H9 (cell line): ENCODE measurements around the gene COPE. TPM values are rescaled to one million over a fixed set of nuclear protein-coding genes. Genes with fewer than 3 reads are reported as not detected.

Experiments used
- DNase-seq: peaks from one replicate; pipeline ENCODE4 v3.0.0-alpha.2; 2017
- H2AFZ ChIP-seq: one replicate; pipeline ENCODE4 v1.6.1; 2013; ENCODE audit warnings: mild to moderate bottlenecking, low read length, control low read depth, moderate library complexity
- H2AK5ac ChIP-seq: 2 replicates; pipeline ENCODE4 v1.6.1; 2013; ENCODE audit warnings: low read length, control low read depth, mixed read lengths; ENCODE audit not compliant: insufficient read length
- H2BK120ac ChIP-seq: one replicate; pipeline ENCODE4 v1.6.1; 2013; ENCODE audit warnings: low read depth, mild to moderate bottlenecking, low read length, control low read depth, inconsistent platforms; ENCODE audit not compliant: poor library complexity, severe bottlenecking
- H2BK12ac ChIP-seq: 2 replicates; pipeline ENCODE4 v1.6.1; 2013; ENCODE audit warnings: low read length, control low read depth, mixed read lengths, low read depth; ENCODE audit not compliant: insufficient read length
- H2BK15ac ChIP-seq: 2 replicates; pipeline ENCODE4 v1.6.1; 2013; ENCODE audit warnings: low read depth, low read length, control low read depth
- H2BK20ac ChIP-seq: one replicate; pipeline ENCODE4 v1.6.1; 2013; ENCODE audit warnings: low read depth, mild to moderate bottlenecking, low read length, control low read depth, inconsistent platforms; ENCODE audit not compliant: poor library complexity, severe bottlenecking
- H2BK5ac ChIP-seq: 2 replicates; pipeline ENCODE4 v1.6.1; 2013; ENCODE audit warnings: low read length, control low read depth, mixed read lengths; ENCODE audit not compliant: insufficient read length
- H3K14ac ChIP-seq: 2 replicates; pipeline ENCODE4 v1.6.1; 2013; ENCODE audit warnings: low read length, control low read depth; ENCODE audit not compliant: insufficient read depth
- H3K18ac ChIP-seq: 2 replicates; pipeline ENCODE4 v1.6.1; 2013; ENCODE audit warnings: low read depth, mild to moderate bottlenecking, mixed read lengths, low read length, control low read depth; ENCODE audit not compliant: insufficient read length
- H3K23ac ChIP-seq: 2 replicates; pipeline ENCODE4 v1.6.1; 2013; ENCODE audit warnings: low read length, control low read depth, mixed read lengths, low read depth; ENCODE audit not compliant: insufficient read length
- H3K23me2 ChIP-seq: 2 replicates; pipeline ENCODE4 v1.6.1; 2013; ENCODE audit warnings: low read depth, mild to moderate bottlenecking, mixed read lengths, low read length, control low read depth; ENCODE audit not compliant: insufficient read length, poor library complexity, severe bottlenecking
- H3K27ac ChIP-seq: 2 replicates; pipeline ENCODE4 v1.5.1; 2013; ENCODE audit warnings: low read length, control low read depth, mixed read lengths, low read depth; ENCODE audit not compliant: insufficient read length
- H3K27me3 ChIP-seq: 2 replicates; pipeline ENCODE4 v1.6.1; 2013; ENCODE audit warnings: low read length, control low read depth, inconsistent platforms; ENCODE audit not compliant: insufficient read depth
- H3K4ac ChIP-seq: 2 replicates; pipeline ENCODE4 v1.6.1; 2013; ENCODE audit warnings: low read depth, mild to moderate bottlenecking, control low read depth, inconsistent platforms, low read length, moderate library complexity
- H3K4me1 ChIP-seq: 2 replicates; pipeline ENCODE4 v1.6.1; 2013; ENCODE audit warnings: low read length, control low read depth, inconsistent platforms; ENCODE audit not compliant: insufficient read depth
- H3K4me2 ChIP-seq: 2 replicates; pipeline ENCODE4 v1.6.1; 2013; ENCODE audit warnings: low read length, control low read depth, mixed read lengths; ENCODE audit not compliant: insufficient read length, insufficient read depth
- H3K56ac ChIP-seq: 2 replicates; pipeline ENCODE4 v1.6.1; 2013; ENCODE audit warnings: low read depth, mild to moderate bottlenecking, mixed read lengths, low read length, control low read depth; ENCODE audit not compliant: insufficient read length
- H3K79me1 ChIP-seq: 2 replicates; pipeline ENCODE4 v1.6.1; 2013; ENCODE audit warnings: low read depth, mild to moderate bottlenecking, moderate library complexity, low read length, control low read depth, inconsistent platforms; ENCODE audit not compliant: insufficient read depth, poor library complexity, severe bottlenecking
- H3K79me2 ChIP-seq: 2 replicates; pipeline ENCODE4 v1.6.1; 2013; ENCODE audit warnings: low read length, control low read depth, inconsistent platforms; ENCODE audit not compliant: insufficient read depth
- H3K9ac ChIP-seq: 2 replicates; pipeline ENCODE4 v1.6.1; 2013; ENCODE audit warnings: low read length, control low read depth, mixed read lengths; ENCODE audit not compliant: insufficient read length; ENCODE audit errors: extremely low read depth
- H3K9me3 ChIP-seq: one replicate; pipeline ENCODE4 v1.6.1; 2013; ENCODE audit warnings: low read depth, low read length, inconsistent platforms; ENCODE audit not compliant: control insufficient read depth
- H3T11ph ChIP-seq: one replicate; pipeline ENCODE4 v1.6.1; 2013; ENCODE audit warnings: mild to moderate bottlenecking, low read length, control low read depth, inconsistent platforms
- H4K20me1 ChIP-seq: one replicate; pipeline ENCODE4 v1.6.1; 2013; ENCODE audit not compliant: control insufficient read depth, insufficient read length, insufficient read depth
- H4K5ac ChIP-seq: 2 replicates; pipeline ENCODE4 v1.6.1; 2013; ENCODE audit warnings: low read depth, mild to moderate bottlenecking, mixed read lengths, low read length, control low read depth; ENCODE audit not compliant: insufficient read length
- H4K8ac ChIP-seq: replicated peaks from 2 replicates; pipeline ENCODE4 v1.6.1; 2013; ENCODE audit warnings: low read length, control low read depth, mixed read lengths, low read depth; ENCODE audit not compliant: insufficient read length
- H4K91ac ChIP-seq: 2 replicates; pipeline ENCODE4 v1.6.1; 2013; ENCODE audit warnings: low read depth, mild to moderate bottlenecking, moderate library complexity, mixed read lengths, low read length, control low read depth; ENCODE audit not compliant: insufficient read length
- H3K27ac Mint-ChIP-seq, 3 experiments: 2 replicates in 2 of 3; 3 replicates in 1 of 3; pipeline ENCODE4 v1.8.0; 2020 to 2021; ENCODE audit warnings: mixed read lengths in 3 of 3, mild to moderate bottlenecking in 1 of 3, moderate library complexity in 1 of 3
- H3K27me3 Mint-ChIP-seq: 2 replicates; pipeline ENCODE4 v1.8.0; 2021; ENCODE audit warnings: low read depth, mild to moderate bottlenecking, moderate library complexity, mixed read lengths
- H3K36me3 Mint-ChIP-seq, 3 experiments: 2 replicates in 2 of 3; 3 replicates in 1 of 3; pipeline ENCODE4 v1.8.0; 2020 to 2021; ENCODE audit warnings: low read depth in 3 of 3, mixed read lengths in 3 of 3; ENCODE audit not compliant: insufficient read depth in 1 of 3
- H3K4me1 Mint-ChIP-seq, 2 experiments: 2 replicates each; pipeline ENCODE4 v1.8.0; 2020; ENCODE audit warnings: mixed read lengths in 2 of 2
- H3K4me3 Mint-ChIP-seq, 2 experiments: 2 replicates in 1 of 2; 3 replicates in 1 of 2; pipeline ENCODE4 v1.8.0; 2020 to 2021; ENCODE audit warnings: mild to moderate bottlenecking in 2 of 2, mixed read lengths in 2 of 2, moderate library complexity in 1 of 2
- H3K9me3 Mint-ChIP-seq, 2 experiments: 2 replicates in 1 of 2; 3 replicates in 1 of 2; pipeline ENCODE4 v1.8.0; 2020; ENCODE audit warnings: mild to moderate bottlenecking in 2 of 2, mixed read lengths in 2 of 2, moderate library complexity in 1 of 2
- CTCF ChIP-seq: fragments of 200-600 bp; sonication (generic); conservative IDR thresholded peaks from 3 replicates; pipeline ENCODE4 v1.8.0; 2021; ENCODE audit warnings: antibody characterized with exemption, mild to moderate bottlenecking
- WGBS: extraction: QIAGEN DNeasy Blood & Tissue Kit; methylation state at CpG from one replicate; pipeline ENCODE4 v1.1.7; 2013; ENCODE audit warnings: missing lambda C conversion rate, low lambda C conversion rate, mixed read lengths; ENCODE audit not compliant: insufficient read length; ENCODE audit errors: extremely low coverage; 5-methylcytosine and 5-hydroxymethylcytosine counted together
- total RNA-seq: library from RNA; stranded (reverse); gene quantifications from 2 replicates; pipeline ENCODE4 v1.2.1, GENCODE V29; 2021

Gene COPE
- total RNA-seq, 1 experiment from 2014 or later: 198 TPM

DNA sequence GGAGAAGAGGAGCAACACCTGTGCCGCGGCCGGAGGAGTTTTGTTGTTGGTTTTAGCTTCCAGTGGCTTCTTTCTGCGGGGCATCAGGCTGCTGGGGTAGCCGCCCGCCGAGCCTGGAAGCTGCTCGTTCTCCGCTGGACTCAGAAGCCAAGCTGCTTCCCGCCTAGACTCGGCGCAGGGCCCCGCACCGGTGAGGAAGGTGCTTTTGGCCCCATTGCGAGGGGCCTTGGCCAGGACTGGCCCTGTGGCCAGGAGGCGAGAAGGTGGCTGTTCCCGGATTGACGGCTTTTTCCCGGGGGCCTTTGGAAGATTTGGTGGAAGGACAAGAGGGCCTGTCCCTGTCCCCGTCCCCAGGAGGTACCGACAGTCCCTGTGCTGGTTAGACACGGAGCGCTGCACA is 52.0 kb downstream of the COPE start:
- Histone ChIP-seq H2BK12ac (no peak overlapping the region), H2AK5ac (no peak overlapping the region), H2BK120ac (no peak overlapping the region), H2BK15ac (no peak overlapping the region), H2BK20ac (no peak overlapping the region), H2AFZ (no peak overlapping the region), H3K18ac (no peak overlapping the region), H3K9me3 (no peaks in the 10 kb centered on the region), H4K5ac (no peak overlapping the region), H3K14ac (no peak overlapping the region), H3K79me1 (no peaks in the 10 kb centered on the region), H3K23me2 (no peaks in the 10 kb centered on the region), H3T11ph (no peak overlapping the region), H3K9ac (no peak overlapping the region), H3K56ac (no peak overlapping the region), H4K20me1 (no peaks in the 10 kb centered on the region), H3K4me2 (no peak overlapping the region), H2BK5ac (no peak overlapping the region), H3K23ac (no peak overlapping the region), H4K91ac (no peak overlapping the region), H4K8ac (no peak overlapping the region), H3K27ac (no peak overlapping the region), H3K4me1 (no peaks in the 10 kb centered on the region), H3K79me2 (no peaks in the 10 kb centered on the region), H3K4ac (no peak overlapping the region), H3K27me3 (no peaks in the 10 kb centered on the region)
- TF ChIP-seq CTCF: no peak
- Mint-ChIP-seq H3K36me3 (peaks cover 13 to 53% (median 44%) of the 10 kb centered on the region in 3 experiments), H3K9me3 (no peaks in the 10 kb centered on the region), H3K27me3 (no peaks in the 10 kb centered on the region), H3K4me3 (no peak overlapping the region), H3K27ac (peak overlapping the region in 2 of 3 experiments; percentile 32 to 39; a peak in 2 of 7 replicates), H3K4me1 (peaks cover 0 to 13% of the 10 kb centered on the region in 2 experiments; a peak in 2 of 4 replicates)
- DNase-seq: no peak
- no CpG with 5 or more reads among the region's 23 CpGs for WGBS
